ENCODE results near the gene TBX1. TPM values are rescaled to one million over a fixed set of nuclear protein-coding genes. Genes with fewer than 3 reads are reported as not detected.

The TBX1 gene
- total RNA-seq, 1 experiment from 2014 or later: 3.9 TPM

DNA sequence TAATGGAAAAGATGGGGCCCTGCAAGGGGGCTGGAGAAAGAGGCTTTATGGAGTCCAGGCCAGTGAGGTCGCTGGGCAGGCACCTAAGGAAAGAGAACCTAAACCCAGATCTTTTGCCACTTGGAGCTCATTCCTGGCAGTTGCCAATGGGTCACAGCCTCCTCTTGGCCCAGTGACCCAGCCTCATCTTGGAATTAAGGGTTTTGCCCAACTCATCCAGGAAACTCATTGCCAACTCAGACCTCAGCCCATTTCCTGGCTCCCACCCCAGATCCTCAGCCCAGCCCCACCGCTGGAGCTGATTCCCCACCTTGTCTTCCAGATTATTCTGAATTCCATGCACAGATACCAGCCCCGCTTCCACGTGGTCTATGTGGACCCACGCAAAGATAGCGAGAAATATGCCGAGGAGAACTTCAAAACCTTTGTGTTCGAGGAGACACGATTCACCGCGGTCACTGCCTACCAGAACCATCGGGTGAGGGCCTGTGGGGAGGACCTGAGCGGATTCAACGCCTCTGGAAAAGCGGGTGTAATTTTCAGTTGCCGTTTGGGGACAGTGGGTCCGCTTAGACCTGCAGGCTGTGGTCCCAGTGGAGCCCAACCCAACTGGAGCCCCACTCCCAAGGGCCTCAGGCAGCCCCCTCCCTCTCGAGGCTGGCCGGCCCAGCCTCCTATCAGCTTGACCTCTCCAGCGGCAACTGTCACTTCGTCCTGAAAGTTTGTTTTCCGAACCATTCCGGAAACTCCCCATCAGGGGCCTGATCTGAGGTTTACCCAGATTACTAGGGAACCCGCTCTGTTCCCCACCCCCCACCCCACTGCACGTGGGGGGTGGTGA is 4.3 kb downstream of the TBX1 start:
- Histone ChIP-seq H3K9ac (ENCODE audit: low read length) (peak overlapping the region; percentile 88), H3K36me3 (ENCODE audit: control insufficient read depth in 1 of 2, insufficient read depth in 2 of 2, low read length in 2 of 2) (no peaks in the 10 kb centered on the region), H3K4me1 (ENCODE audit: control insufficient read depth in 1 of 2, insufficient read depth in 2 of 2, low read length in 2 of 2) (peaks cover 12 to 23% of the 10 kb centered on the region in 2 experiments), H3K9me3 (ENCODE audit: control insufficient read depth in 1 of 2, insufficient read depth in 1 of 2, low read depth in 1 of 2, low read length in 2 of 2) (no peaks in the 10 kb centered on the region), H3K27ac (ENCODE audit: low read depth, low read length) (peak overlapping the region; percentile 94), H3K9me2 (ENCODE audit: insufficient read depth) (no peaks in the 10 kb centered on the region), H2AFZ (ENCODE audit: low read depth, low read length, poor library complexity, severe bottlenecking) (no peak overlapping the region), H4K20me1 (ENCODE audit: insufficient read depth) (no peaks in the 10 kb centered on the region), H3K79me2 (ENCODE audit: insufficient read depth, low read length) (peaks cover 30% of the 10 kb centered on the region), H3K27me3 (ENCODE audit: insufficient read depth, low read length) (no peaks in the 10 kb centered on the region), H3K4me3 (replicated peaks in 1 of 2; ENCODE audit: low read depth in 1 of 2, low read length in 2 of 2) (peak overlapping the region; percentile 72 to 87), H3K4me2 (ENCODE audit: low read length) (peak overlapping the region; percentile 93)
- DNase-seq (ENCODE audit: low read depth, low spot score) (no peak), ATAC-seq (no peak)
- intact Hi-C loops (cut with micrococcal nuclease): loop anchor here (5.0 kb wide), 1 partner anchor 92 kb away; no protein-coding TSS in a partner anchor
- no TSS peak for BruUV-seq (replicated peaks)
- RAD21 ChIA-PET (ENCODE audit: low non-redundant PET in 1 of 2, low total read pairs in 2 of 2, uncharacterized antibody in 2 of 2, unreplicated experiment in 2 of 2): no interaction called here
- POLR2A ChIA-PET: interaction anchor here (1.6 kb wide), 1 partner anchor 8 kb away, joined by 4 read pairs; no protein-coding TSS in a partner anchor
- CTCF ChIA-PET: interaction anchor here (1.6 to 2.2 kb wide), 2 partner anchors 8 to 34 kb away, joined by 7 to 10 read pairs; no protein-coding TSS in a partner anchor
- TF ChIP-seq POLR2A (IDR thresholded peaks at IDR 0.05; ENCODE audit: borderline replicate concordance, extremely low read depth, insufficient read depth, insufficient read length) (no peak), EZH2phosphoT487 (IDR thresholded peaks at IDR 0.05; ENCODE audit: borderline replicate concordance) (no peak), YY1 (IDR thresholded peaks at IDR 0.05; ENCODE audit: extremely low read depth, insufficient replicate concordance, low read depth, low read length) (no peak), EGR1 (IDR thresholded peaks at IDR 0.05; ENCODE audit: low read depth) (no peak), ELF1 (IDR thresholded peaks at IDR 0.05; ENCODE audit: borderline replicate concordance, low read depth) (no peak), CBX3 (IDR thresholded peaks at IDR 0.05; ENCODE audit: low read depth) (no peak), TCF7L2 (IDR thresholded peaks at IDR 0.05; ENCODE audit: borderline replicate concordance, extremely low read depth, insufficient read depth, insufficient read length) (no peak)
- TF ChIP-seq, protein P1, sequence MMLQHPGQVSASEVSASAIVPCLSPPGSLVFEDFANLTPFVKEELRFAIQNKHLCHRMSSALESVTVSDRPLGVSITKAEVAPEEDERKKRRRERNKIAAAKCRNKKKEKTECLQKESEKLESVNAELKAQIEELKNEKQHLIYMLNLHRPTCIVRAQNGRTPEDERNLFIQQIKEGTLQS (IDR thresholded peaks at IDR 0.05): no peak

Measured in HCT116 (cell line).